Tibial artery (tissue), 4 donors: ENCODE data around the gene DPEP2.

Experiments
- DNase-seq, 2 donors: peaks; one replicate each; pipeline ENCODE4 v3.0.0-alpha.2; 2019
- H3K27ac ChIP-seq, 2 donors: fragments of 200-600 bp; sonication (generic) in 1 of 2; 1 replicate in 1 of 2; 2 replicates in 1 of 2; pipeline ENCODE4 v1.5.1; 2018 to 2019; ENCODE audit warnings: mild to moderate bottlenecking in 1 of 2
- H3K27me3 ChIP-seq, 2 donors: fragments of 200-600 bp; sonication (generic) in 1 of 2; one replicate each; pipeline versions ENCODE4 v1.5.1 to v1.6.0; 2016 to 2019
- H3K36me3 ChIP-seq, 3 donors: fragments of 200-600 bp; sonication (generic) in 2 of 3; one replicate each; pipeline ENCODE4 v1.5.1; 2016 to 2019; ENCODE audit warnings: mild to moderate bottlenecking in 2 of 3
- H3K4me1 ChIP-seq, 4 donors: fragments of 200-600 bp; sonication (generic) in 2 of 4; 1 replicate in 3 of 4; 2 replicates in 1 of 4; pipeline ENCODE4 v1.5.1; 2016 to 2019
- H3K4me3 ChIP-seq, 2 donors: fragments of 200-600 bp; sonication (generic) in 1 of 2; 1 replicate in 1 of 2; 2 replicates in 1 of 2; pipeline ENCODE4 v1.5.1; 2018 to 2019; ENCODE audit warnings: mild to moderate bottlenecking in 2 of 2
- H3K9me3 ChIP-seq, 3 donors: fragments of 200-600 bp; sonication (generic) in 1 of 3; one replicate each; pipeline ENCODE4 v1.5.1; 2016 to 2019
- CTCF ChIP-seq, 2 experiments: fragments of 200-600 bp in 1 of 2; fragments of 450-650 bp in 1 of 2; IDR thresholded peaks; one replicate each; pipeline ENCODE4 v1.5.1; 2017 to 2019; ENCODE audit warnings: antibody characterized with exemption in 2 of 2, mild to moderate bottlenecking in 1 of 2, moderate library complexity in 1 of 2
- intact Hi-C: fragments of 100-400 bp; cut with DNase I; formaldehyde crosslinking; loops from one replicate; pipeline ENCODE4 v1.15.0; 2023; ENCODE audit warnings: low total_unique reads

The DPEP2 gene

GRCh38 chr16:67951485-67951884 lies 47.8 kb downstream of the DPEP2 start:
- peak in 1 of 2 donors; percentile 21 for DNase-seq
- intact Hi-C loops = no loop called here
- peak overlapping the region; percentile 33 to 42 for H3K27ac ChIP-seq
- H3K4me1 ChIP-seq = peaks cover 0 to 9% (median 7%) of the 10 kb centered on the region in 4 donors
- TF ChIP-seq CTCF (IDR thresholded peaks at IDR 0.05) = no peak
- no peak overlapping the region for H3K4me3 ChIP-seq
- no peaks in the 10 kb centered on the region for H3K27me3 ChIP-seq
- H3K36me3 ChIP-seq = peaks cover 82 to 99% (median 93%) of the 10 kb centered on the region in 3 donors
- H3K9me3 ChIP-seq = no peaks in the 10 kb centered on the region

GRCh38 chr16:67950335-67950843 lies 48.9 kb downstream of the DPEP2 start:
- intact Hi-C loops = no loop called here
- no peak for TF ChIP-seq CTCF (IDR thresholded peaks at IDR 0.05)
- H3K9me3 ChIP-seq = no peaks in the 10 kb centered on the region
- no peak for DNase-seq
- no peaks in the 10 kb centered on the region for H3K27me3 ChIP-seq
- H3K4me1 ChIP-seq = peaks cover 0 to 9% (median 7%) of the 10 kb centered on the region in 4 donors
- H3K27ac ChIP-seq = no peak overlapping the region
- no peak overlapping the region for H3K4me3 ChIP-seq
- peaks cover 93 to 99% (median 93%) of the 10 kb centered on the region in 3 donors for H3K36me3 ChIP-seq

- DNase-seq = no peak
- no peaks in the 10 kb centered on the region for H3K27me3 ChIP-seq
- intact Hi-C loops = no loop called here
- H3K9me3 ChIP-seq = no peaks in the 10 kb centered on the region
- H3K36me3 ChIP-seq = peaks cover 94 to 99% (median 94%) of the 10 kb centered on the region in 3 donors
- H3K4me3 ChIP-seq = no peak overlapping the region
- TF ChIP-seq CTCF (IDR thresholded peaks at IDR 0.05) = no peak
- H3K27ac ChIP-seq = no peak overlapping the region
- H3K4me1 ChIP-seq = peaks cover 0 to 14% (median 12%) of the 10 kb centered on the region in 4 donors
These were observed 49.6 kb downstream of the DPEP2 start for GRCh38 chr16:67949645-67950044.

- H3K4me3 ChIP-seq = no peak overlapping the region
- no peak overlapping the region for H3K27ac ChIP-seq
- H3K4me1 ChIP-seq = peaks cover 0 to 28% (median 26%) of the 10 kb centered on the region in 4 donors
- no peak for DNase-seq
- no peak for TF ChIP-seq CTCF (IDR thresholded peaks at IDR 0.05)
- intact Hi-C loops = no loop called here
- no peaks in the 10 kb centered on the region for H3K9me3 ChIP-seq
- no peaks in the 10 kb centered on the region for H3K27me3 ChIP-seq
- peaks cover 79 to 97% (median 90%) of the 10 kb centered on the region in 3 donors for H3K36me3 ChIP-seq
These were observed 51.3 kb downstream of the DPEP2 start for GRCh38 chr16:67948015-67948414.

GRCh38 chr16:67946966-67947558 lies 52.2 kb downstream of the DPEP2 start:
- H3K27me3 ChIP-seq = no peaks in the 10 kb centered on the region
- no peak overlapping the region for H3K4me3 ChIP-seq
- H3K9me3 ChIP-seq = no peaks in the 10 kb centered on the region
- no peak for TF ChIP-seq CTCF (IDR thresholded peaks at IDR 0.05)
- no peak for DNase-seq
- intact Hi-C loops = no loop called here
- peaks cover 83 to 98% (median 91%) of the 10 kb centered on the region in 3 donors for H3K36me3 ChIP-seq
- H3K27ac ChIP-seq = no peak overlapping the region
- H3K4me1 ChIP-seq = peaks cover 0 to 29% (median 26%) of the 10 kb centered on the region in 4 donors
